Activated B cell treated with CpG ODN at 0.5 μM for 24 hours (primary cell): ENCODE data around the gene MAP4K2. TPM values are rescaled to one million over a fixed set of nuclear protein-coding genes. Genes with fewer than 3 reads are reported as not detected.

Experiments
- ATAC-seq: fragments of 200-7000 bp; cut with Tn5 transposase; one replicate; pipeline ENCODE4 v1.10.0; 2021; ENCODE audit warnings: low read depth, mild to moderate bottlenecking, moderate library complexity
- CTCF ChIA-PET: fragments of 350-600 bp; sonication (Branson Sonifier 250); formaldehyde crosslinking; loops from one replicate; lab custom pipeline; 2021; ENCODE audit warnings: antibody characterized with exemption; lab: Charles Lee
- POLR2A ChIA-PET: fragments of 350-600 bp; sonication (Branson Sonifier 250); formaldehyde crosslinking; loops from one replicate; lab custom pipeline; 2021; ENCODE audit warnings: antibody characterized with exemption; lab: Charles Lee
- DNase-seq: peaks from one replicate; pipeline ENCODE4 v3.0.0; 2022
- H3K27ac Mint-ChIP-seq: one replicate; pipeline ENCODE4 v1.8.0; 2020; ENCODE audit warnings: mixed read lengths
- H3K27me3 Mint-ChIP-seq: one replicate; pipeline ENCODE4 v1.8.0; 2021; ENCODE audit warnings: mixed read lengths
- H3K36me3 Mint-ChIP-seq: one replicate; pipeline ENCODE4 v1.8.0; 2021; ENCODE audit warnings: low read depth, mixed read lengths
- H3K4me1 Mint-ChIP-seq: one replicate; pipeline ENCODE4 v1.8.0; 2021; ENCODE audit warnings: mixed read lengths
- H3K4me3 Mint-ChIP-seq: one replicate; pipeline ENCODE4 v1.8.0; 2020; ENCODE audit warnings: mild to moderate bottlenecking, mixed read lengths
- H3K9me3 Mint-ChIP-seq: one replicate; pipeline ENCODE4 v1.8.0; 2020; ENCODE audit warnings: mixed read lengths
- intact Hi-C: fragments of 100-400 bp; cut with micrococcal nuclease; formaldehyde crosslinking; loops from one replicate; pipeline ENCODE4 v1.15.1; 2024
- total RNA-seq: library from RNA; stranded (reverse); gene quantifications from 2 replicates; pipeline ENCODE4 v1.2.3, GENCODE V29; 2022
- TF ChIP-seq, protein P1 (sequence below): fragments of 200-600 bp; IDR thresholded peaks from one replicate; pipeline ENCODE4 v1.8.0; 2022; ENCODE audit warnings: antibody characterized with exemption, mild to moderate bottlenecking

Gene MAP4K2
- total RNA-seq, 1 donor from 2014 or later, result 73.6 TPM

DNA sequence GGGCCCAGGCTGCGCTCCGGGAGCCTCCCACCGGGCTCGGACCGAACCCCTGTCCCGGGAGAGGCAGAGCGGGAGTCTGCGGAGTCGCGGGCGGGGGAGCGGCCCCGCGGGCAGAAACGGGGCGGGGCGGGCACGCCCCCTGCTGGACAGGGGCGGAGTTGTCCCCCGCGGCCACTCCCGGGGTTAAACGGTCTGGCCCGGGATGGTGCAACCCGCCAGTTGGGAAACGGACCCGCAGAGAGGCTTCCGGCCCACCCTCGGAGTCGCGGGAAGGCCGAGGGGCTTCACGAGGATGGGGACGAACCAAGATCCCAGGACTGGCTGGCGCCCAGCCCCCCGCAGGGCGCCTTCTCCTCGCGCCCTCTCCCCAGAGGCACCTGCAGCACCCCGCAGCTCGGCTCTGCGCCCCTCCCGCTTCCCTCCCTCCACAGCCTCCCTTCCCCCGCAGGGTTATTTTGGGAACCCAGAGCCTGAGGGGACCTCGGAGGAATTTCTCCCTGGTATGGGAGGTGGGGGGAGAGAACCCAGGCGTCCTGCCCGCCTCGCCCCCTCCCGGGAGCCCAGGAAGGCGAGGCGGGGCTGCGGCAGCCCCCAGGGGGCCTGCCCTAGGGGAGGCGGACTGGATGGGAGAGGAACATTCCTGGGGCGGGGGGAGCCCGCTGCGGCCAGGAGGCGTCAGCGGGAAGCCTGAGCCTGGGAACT lies 60.0 kb downstream of the MAP4K2 start:
- intact Hi-C loops, result loop anchor here (1.0 to 5.0 kb wide), 11 partner anchors 20 to 426 kb away; partner anchors contain the start of genes MAP4K2, NRXN2, PRDX5 and TRMT112
- H3K4me3 Mint-ChIP-seq, result peak overlapping the region; percentile 96
- ChIA-PET POLR2A (interaction anchor here (0.6 to 10.2 kb wide), 21 partner anchors 9 to 743 kb away, joined by 3 to 197 read pairs (median 6); partner anchors contain the start of genes EHD1, MAP4K2, MEN1 and PRDX5), CTCF (interaction anchor here (0.6 to 5.8 kb wide), 12 partner anchors 18 to 383 kb away, joined by 3 to 49 read pairs (median 6); partner anchors contain the start of gene CDC42BPG)
- no peaks in the 10 kb centered on the region for H3K27me3 Mint-ChIP-seq
- peak; percentile 89 for DNase-seq
- no peak overlapping the region for H3K27ac Mint-ChIP-seq
- peaks cover 38% of the 10 kb centered on the region for H3K36me3 Mint-ChIP-seq
- TF ChIP-seq, protein P1, sequence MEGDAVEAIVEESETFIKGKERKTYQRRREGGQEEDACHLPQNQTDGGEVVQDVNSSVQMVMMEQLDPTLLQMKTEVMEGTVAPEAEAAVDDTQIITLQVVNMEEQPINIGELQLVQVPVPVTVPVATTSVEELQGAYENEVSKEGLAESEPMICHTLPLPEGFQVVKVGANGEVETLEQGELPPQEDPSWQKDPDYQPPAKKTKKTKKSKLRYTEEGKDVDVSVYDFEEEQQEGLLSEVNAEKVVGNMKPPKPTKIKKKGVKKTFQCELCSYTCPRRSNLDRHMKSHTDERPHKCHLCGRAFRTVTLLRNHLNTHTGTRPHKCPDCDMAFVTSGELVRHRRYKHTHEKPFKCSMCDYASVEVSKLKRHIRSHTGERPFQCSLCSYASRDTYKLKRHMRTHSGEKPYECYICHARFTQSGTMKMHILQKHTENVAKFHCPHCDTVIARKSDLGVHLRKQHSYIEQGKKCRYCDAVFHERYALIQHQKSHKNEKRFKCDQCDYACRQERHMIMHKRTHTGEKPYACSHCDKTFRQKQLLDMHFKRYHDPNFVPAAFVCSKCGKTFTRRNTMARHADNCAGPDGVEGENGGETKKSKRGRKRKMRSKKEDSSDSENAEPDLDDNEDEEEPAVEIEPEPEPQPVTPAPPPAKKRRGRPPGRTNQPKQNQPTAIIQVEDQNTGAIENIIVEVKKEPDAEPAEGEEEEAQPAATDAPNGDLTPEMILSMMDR, result peak; percentile 85
- no peaks in the 10 kb centered on the region for H3K9me3 Mint-ChIP-seq
- peak; percentile 12 for ATAC-seq
- H3K4me1 Mint-ChIP-seq, result peaks cover 43% of the 10 kb centered on the region

DNA sequence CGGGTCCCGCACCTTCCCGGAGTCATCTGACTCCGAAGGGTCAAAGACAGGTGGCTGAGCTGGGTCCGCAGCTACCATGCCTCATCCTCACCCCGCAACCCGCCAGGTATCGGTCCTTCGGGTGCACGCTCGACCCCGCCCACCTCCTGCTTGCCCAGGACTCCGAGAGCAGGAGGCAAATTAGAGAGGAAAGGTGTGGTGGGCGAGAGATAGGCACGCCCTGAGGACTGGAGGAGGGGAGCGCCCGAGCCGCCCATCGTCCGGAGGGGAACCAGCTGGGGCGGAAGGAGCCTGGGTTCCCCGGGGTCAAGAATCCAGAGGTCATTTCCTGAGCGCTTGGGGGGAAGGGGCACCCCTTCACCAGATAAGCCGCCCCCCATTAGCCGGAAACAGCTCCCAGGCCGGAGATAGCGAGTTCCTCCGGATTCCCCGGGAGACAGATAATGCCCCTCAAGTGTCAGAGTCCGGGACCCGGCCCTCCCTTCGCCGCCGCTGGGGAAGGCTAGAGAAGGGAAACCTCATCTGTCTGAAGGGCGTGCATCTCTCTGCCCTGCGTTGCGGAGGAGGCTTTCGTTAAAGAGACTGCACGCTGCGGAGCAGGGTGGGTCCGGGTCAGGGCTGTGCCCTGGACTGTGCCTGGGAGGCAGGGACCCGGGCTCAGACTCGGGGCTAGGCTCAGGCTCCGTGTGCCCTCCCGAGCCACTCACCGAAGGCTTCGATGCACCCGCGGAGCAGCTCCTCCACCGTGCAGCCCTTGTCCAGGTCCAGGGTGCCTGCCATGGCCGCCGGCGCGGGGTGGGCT lies 60.7 kb downstream of the MAP4K2 start:
- H3K4me3 Mint-ChIP-seq, result peak overlapping the region; percentile 79
- intact Hi-C loops, result loop anchor here (1.0 to 5.0 kb wide), 5 partner anchors 109 to 425 kb away; partner anchors contain the start of genes PRDX5 and TRMT112
- ChIA-PET POLR2A (interaction anchor here (0.5 to 10.2 kb wide), 16 partner anchors 9 to 742 kb away, joined by 3 to 197 read pairs (median 6); partner anchors contain the start of genes MAP4K2, NRXN2, PYGM and SF1), CTCF (interaction anchor here (0.6 to 5.8 kb wide), 16 partner anchors 21 to 387 kb away, joined by 3 to 49 read pairs (median 4); partner anchors contain the start of gene CDC42BPG)
- H3K36me3 Mint-ChIP-seq, result peaks cover 44% of the 10 kb centered on the region
- peak; percentile 47 for DNase-seq
- no peak for ATAC-seq
- H3K27ac Mint-ChIP-seq, result peak overlapping the region; percentile 69
- no peaks in the 10 kb centered on the region for H3K27me3 Mint-ChIP-seq
- TF ChIP-seq, protein P1, result no peak
- H3K9me3 Mint-ChIP-seq, result no peaks in the 10 kb centered on the region
- peaks cover 41% of the 10 kb centered on the region for H3K4me1 Mint-ChIP-seq

DNA sequence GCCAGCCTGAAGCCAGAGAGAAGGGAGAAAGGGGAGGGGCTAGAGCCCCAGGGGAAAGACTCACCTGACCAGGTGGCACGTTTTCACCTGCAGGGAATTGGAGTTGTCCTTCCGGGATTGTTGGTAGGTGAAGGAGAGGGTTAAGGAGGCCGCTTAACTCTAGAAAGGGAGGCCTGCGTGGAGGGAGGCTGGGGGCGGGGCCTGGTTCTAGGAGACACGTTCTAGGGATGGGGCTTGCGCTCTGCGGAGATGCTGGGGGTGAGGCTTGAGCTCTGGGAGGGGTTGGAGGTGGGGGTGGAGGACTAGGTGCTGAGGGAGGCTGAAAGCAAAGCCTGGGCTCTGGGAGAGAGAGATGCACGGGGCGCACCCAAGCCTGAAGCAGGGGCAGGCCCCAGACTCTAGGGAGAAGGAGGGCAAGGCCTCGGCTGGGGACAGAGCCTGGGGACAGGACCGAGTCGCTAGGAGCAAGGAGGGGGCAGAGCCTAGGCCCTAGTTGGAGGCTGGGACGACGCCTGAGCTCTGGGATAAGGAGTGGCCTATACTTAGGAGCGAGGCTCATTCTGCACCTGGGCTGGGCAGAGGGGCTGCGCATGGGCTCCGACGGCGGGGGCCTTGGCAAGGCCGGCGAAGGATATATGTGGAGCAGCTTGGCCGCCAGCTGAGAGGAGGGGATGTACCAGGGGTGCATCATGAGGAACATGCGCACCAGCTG lies 61.5 kb downstream of the MAP4K2 start:
- peaks cover 51% of the 10 kb centered on the region for H3K36me3 Mint-ChIP-seq
- H3K27me3 Mint-ChIP-seq, result no peaks in the 10 kb centered on the region
- H3K4me3 Mint-ChIP-seq, result peak overlapping the region; percentile 79
- H3K4me1 Mint-ChIP-seq, result peaks cover 37% of the 10 kb centered on the region
- CTCF ChIA-PET, result interaction anchor here (0.7 to 5.8 kb wide), 11 partner anchors 22 to 387 kb away, joined by 3 to 49 read pairs (median 5); partner anchors contain the start of gene CDC42BPG
- intact Hi-C loops, result loop anchor here (1.0 to 5.0 kb wide), 5 partner anchors 109 to 424 kb away; partner anchors contain the start of genes PRDX5 and TRMT112
- TF ChIP-seq, protein P1, result no peak
- ATAC-seq (no peak), DNase-seq (no peak)
- POLR2A ChIA-PET, result interaction anchor here (1.0 to 10.2 kb wide), 8 partner anchors 8 to 109 kb away, joined by 3 to 197 read pairs (median 42); partner anchors contain the start of genes MAP4K2, PYGM and SF1
- no peaks in the 10 kb centered on the region for H3K9me3 Mint-ChIP-seq
- H3K27ac Mint-ChIP-seq, result peak overlapping the region; percentile 69

DNA sequence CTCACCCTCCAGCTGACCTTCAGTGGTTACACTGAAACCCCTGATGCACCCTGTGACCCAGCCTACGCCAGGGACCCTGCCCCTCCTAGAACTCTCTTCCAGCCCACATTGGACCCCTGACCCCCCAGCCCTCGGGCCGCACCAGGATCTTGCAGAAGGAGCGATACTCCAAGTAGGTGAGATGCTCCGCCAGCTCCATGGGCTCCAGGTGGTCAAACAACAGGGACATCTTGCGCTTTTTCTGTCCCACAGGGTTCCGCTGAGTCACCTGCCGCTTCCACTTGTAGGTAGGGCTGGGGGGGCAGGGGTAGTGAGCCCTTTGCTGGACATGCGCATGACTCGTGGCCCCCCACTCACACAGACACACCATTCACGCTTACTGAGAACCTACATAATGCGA lies 63.1 kb downstream of the MAP4K2 start:
- H3K4me1 Mint-ChIP-seq, result peaks cover 35% of the 10 kb centered on the region
- no peak overlapping the region for H3K4me3 Mint-ChIP-seq
- ChIA-PET CTCF (interaction anchor here (5.8 kb wide), 1 partner anchor 51 kb away, joined by 49 read pairs; no protein-coding TSS in a partner anchor), POLR2A (interaction anchor here (0.5 to 1.4 kb wide), 5 partner anchors 10 to 111 kb away, joined by 3 to 5 read pairs (median 4); partner anchors contain the start of gene SF1)
- ATAC-seq (no peak), DNase-seq (no peak)
- TF ChIP-seq, protein P1, result no peak
- H3K27ac Mint-ChIP-seq, result peak overlapping the region; percentile 24
- intact Hi-C loops, result loop anchor here (5.0 kb wide), 1 partner anchor 423 kb away; the partner anchor contains the start of genes PRDX5 and TRMT112
- H3K36me3 Mint-ChIP-seq, result peaks cover 67% of the 10 kb centered on the region
- no peaks in the 10 kb centered on the region for H3K9me3 Mint-ChIP-seq
- no peaks in the 10 kb centered on the region for H3K27me3 Mint-ChIP-seq
